Gastroesophageal sphincter (tissue), 3 donors: ENCODE results near the gene MMEL1.

Experiments
- EP300 ChIP-seq: sonication (generic); formaldehyde crosslinking; IDR thresholded peaks from one replicate; pipeline ENCODE4 v1.6.1; 2017; ENCODE audit warnings: antibody characterized with exemption, mild to moderate bottlenecking
- POLR2A ChIP-seq, 2 donors: fragments of 450-650 bp; IDR thresholded peaks; one replicate each; pipeline ENCODE4 v1.6.1; 2017; ENCODE audit warnings: antibody characterized with exemption in 2 of 2, mild to moderate bottlenecking in 2 of 2, moderate library complexity in 1 of 2
- POLR2AphosphoS5 ChIP-seq: sonication (generic); formaldehyde crosslinking; IDR thresholded peaks from one replicate; pipeline ENCODE4 v1.6.1; 2017; ENCODE audit warnings: antibody characterized with exemption
- TF ChIP-seq, protein P1 (sequence below), 4 experiments: fragments of 200-600 bp in 2 of 4; fragments of 450-650 bp in 2 of 4; sonication (generic) in 1 of 4; IDR thresholded peaks; one replicate each; pipeline ENCODE4 v1.5.1; 2017 to 2019; ENCODE audit warnings: antibody characterized with exemption in 4 of 4, mild to moderate bottlenecking in 2 of 4, moderate library complexity in 2 of 4

GRCh38 chr1:2638466-2639115 is 5.8 kb upstream of the MMEL1 start:
- TF ChIP-seq, protein P1, sequence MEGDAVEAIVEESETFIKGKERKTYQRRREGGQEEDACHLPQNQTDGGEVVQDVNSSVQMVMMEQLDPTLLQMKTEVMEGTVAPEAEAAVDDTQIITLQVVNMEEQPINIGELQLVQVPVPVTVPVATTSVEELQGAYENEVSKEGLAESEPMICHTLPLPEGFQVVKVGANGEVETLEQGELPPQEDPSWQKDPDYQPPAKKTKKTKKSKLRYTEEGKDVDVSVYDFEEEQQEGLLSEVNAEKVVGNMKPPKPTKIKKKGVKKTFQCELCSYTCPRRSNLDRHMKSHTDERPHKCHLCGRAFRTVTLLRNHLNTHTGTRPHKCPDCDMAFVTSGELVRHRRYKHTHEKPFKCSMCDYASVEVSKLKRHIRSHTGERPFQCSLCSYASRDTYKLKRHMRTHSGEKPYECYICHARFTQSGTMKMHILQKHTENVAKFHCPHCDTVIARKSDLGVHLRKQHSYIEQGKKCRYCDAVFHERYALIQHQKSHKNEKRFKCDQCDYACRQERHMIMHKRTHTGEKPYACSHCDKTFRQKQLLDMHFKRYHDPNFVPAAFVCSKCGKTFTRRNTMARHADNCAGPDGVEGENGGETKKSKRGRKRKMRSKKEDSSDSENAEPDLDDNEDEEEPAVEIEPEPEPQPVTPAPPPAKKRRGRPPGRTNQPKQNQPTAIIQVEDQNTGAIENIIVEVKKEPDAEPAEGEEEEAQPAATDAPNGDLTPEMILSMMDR (IDR thresholded peaks at IDR 0.05), result no peak
- no peak for TF ChIP-seq POLR2AphosphoS5
- no peak for TF ChIP-seq POLR2A (IDR thresholded peaks at IDR 0.05)
- TF ChIP-seq EP300, result no peak
